Panc1 (cell line): ENCODE measurements around the gene EFNA2. TPM values are rescaled to one million over a fixed set of nuclear protein-coding genes. Genes with fewer than 3 reads are reported as not detected.

Experiments used
- ATAC-seq: fragments of 200-7000 bp; cut with Tn5 transposase; 2 replicates; pipeline ENCODE4 v1.9.1; 2020; ENCODE audit warnings: mild to moderate bottlenecking, moderate library complexity
- BruUV-seq: library from RNA; stranded (reverse); fragments of 400-500 nt; replicated peaks from 2 replicates; lab custom pipeline; 2021; lab: Mats Ljungman, UMichigan
- CTCF ChIA-PET: fragments of 300-600 bp; sonication (Branson Sonifier 250); formaldehyde crosslinking; loops from one replicate; lab custom pipeline; 2022; ENCODE audit warnings: antibody characterized with exemption; lab: Charles Lee
- POLR2A ChIA-PET: fragments of 300-600 bp; sonication (Branson Sonifier 250); formaldehyde crosslinking; loops from one replicate; lab custom pipeline; 2022; ENCODE audit warnings: antibody characterized with exemption; lab: Charles Lee
- DNase-seq: peaks from one replicate; pipeline ENCODE4 v3.0.0-alpha.2; 2010; ENCODE audit warnings: low read depth, low spot score
- H3K27ac ChIP-seq: 2 replicates; pipeline ENCODE4 v1.5.1; 2011; ENCODE audit warnings: mild to moderate bottlenecking, low read length, inconsistent platforms
- H3K27me3 ChIP-seq: fragments of 200-500 bp; sonication (Bioruptor generic); 2 replicates; pipeline ENCODE4 v1.6.0; 2014; ENCODE audit warnings: low read length, inconsistent platforms; ENCODE audit not compliant: control insufficient read depth, insufficient read depth
- H3K36me3 ChIP-seq: fragments of 200-500 bp; sonication (Bioruptor generic); 2 replicates; pipeline ENCODE4 v1.5.1; 2014; ENCODE audit warnings: inconsistent platforms, mild to moderate bottlenecking, low read length, moderate library complexity; ENCODE audit not compliant: control insufficient read depth, insufficient read depth
- H3K4me1 ChIP-seq: 2 replicates; pipeline ENCODE4 v1.5.1; 2011; ENCODE audit warnings: inconsistent platforms, mild to moderate bottlenecking, low read length, moderate library complexity; ENCODE audit not compliant: control insufficient read depth, insufficient read depth
- H3K4me3 ChIP-seq, 2 experiments: 2 replicates each; pipeline ENCODE4 v1.5.1; 2011 to 2012; ENCODE audit warnings: low read depth in 2 of 2, low read length in 2 of 2, mild to moderate bottlenecking in 2 of 2, inconsistent platforms in 1 of 2, moderate library complexity in 1 of 2
- H3K9me3 ChIP-seq: fragments of 200-500 bp; sonication (Bioruptor generic); 2 replicates; pipeline ENCODE4 v1.5.1; 2014; ENCODE audit warnings: low read depth, mild to moderate bottlenecking, inconsistent platforms, low read length, moderate library complexity; ENCODE audit not compliant: control insufficient read depth, insufficient read depth
- POLR2AphosphoS5 ChIP-seq: IDR thresholded peaks from 2 replicates; pipeline ENCODE4 v1.6.1; 2012; ENCODE audit warnings: mild to moderate bottlenecking, low read depth, low read length, moderate library complexity
- REST ChIP-seq, 2 experiments: IDR thresholded peaks; 2 replicates each; pipeline ENCODE4 v1.6.1; 2011 to 2012; ENCODE audit warnings: low read depth in 2 of 2, control low read depth in 1 of 2, low read length in 1 of 2, mild to moderate bottlenecking in 1 of 2, moderate library complexity in 1 of 2; ENCODE audit not compliant: insufficient read depth in 1 of 2
- SIN3A ChIP-seq: IDR thresholded peaks from 2 replicates; pipeline ENCODE4 v1.6.1; 2012; ENCODE audit warnings: low read depth, mild to moderate bottlenecking, low read length, moderate library complexity, borderline replicate concordance; ENCODE audit not compliant: insufficient read depth
- TCF7L2 ChIP-seq: IDR thresholded peaks from 2 replicates; pipeline ENCODE4 v1.6.1; 2011; ENCODE audit warnings: mild to moderate bottlenecking, low read depth, low read length, inconsistent platforms
- in situ Hi-C: cut with HindIII; loops from 2 replicates; pipeline ENCODE4 v1.10.0; 2016; ENCODE audit warnings: low sequenced_read_pairs, low pct_unique_long_range_greater_than_20kb
- intact Hi-C: fragments of 100-400 bp; cut with micrococcal nuclease; formaldehyde crosslinking; loops from one replicate; pipeline ENCODE4 v1.10.0; 2022; ENCODE audit not compliant: unreplicated experiment
- total RNA-seq: library from RNA; stranded (reverse); gene quantifications from one replicate; pipeline ENCODE4 v1.2.1, GENCODE V29; 2021; ENCODE audit not compliant: unreplicated experiment
- TF ChIP-seq, protein P1 (sequence below): fragments of 450-650 bp; IDR thresholded peaks from 2 replicates; pipeline ENCODE4 v1.5.1; 2017; ENCODE audit warnings: mild to moderate bottlenecking

The EFNA2 gene
- total RNA-seq, 1 experiment from 2014 or later, result 7.8 TPM

GRCh38 chr19:1238369-1239303 is 47.0 kb upstream of the EFNA2 start:
- POLR2A ChIA-PET, result no interaction called here
- no peaks in the 10 kb centered on the region; the same call in 1 of the 2 replicates for H3K36me3 ChIP-seq
- H3K9me3 ChIP-seq, result no peaks in the 10 kb centered on the region
- intact Hi-C loops, result no loop called here
- H3K27ac ChIP-seq, result peak overlapping the region; percentile 26; the same call in 1 of the 2 replicates
- DNase-seq (no peak), ATAC-seq (no peak)
- no TSS peak for BruUV-seq
- in situ Hi-C loops, result no loop called here
- peak overlapping the region; percentile 29 to 63; a peak in 3 of 4 replicates for H3K4me3 ChIP-seq
- H3K4me1 ChIP-seq, result peaks cover 22% of the 10 kb centered on the region
- CTCF ChIA-PET, result no interaction called here
- TF ChIP-seq TCF7L2 (no peak), SIN3A (no peak), REST (IDR thresholded peaks at IDR 0.05; ENCODE audit: insufficient read depth in 1 of 2, low read depth in 2 of 2, low read length in 1 of 2) (no peak), POLR2AphosphoS5 (no peak)
- TF ChIP-seq, protein P1, sequence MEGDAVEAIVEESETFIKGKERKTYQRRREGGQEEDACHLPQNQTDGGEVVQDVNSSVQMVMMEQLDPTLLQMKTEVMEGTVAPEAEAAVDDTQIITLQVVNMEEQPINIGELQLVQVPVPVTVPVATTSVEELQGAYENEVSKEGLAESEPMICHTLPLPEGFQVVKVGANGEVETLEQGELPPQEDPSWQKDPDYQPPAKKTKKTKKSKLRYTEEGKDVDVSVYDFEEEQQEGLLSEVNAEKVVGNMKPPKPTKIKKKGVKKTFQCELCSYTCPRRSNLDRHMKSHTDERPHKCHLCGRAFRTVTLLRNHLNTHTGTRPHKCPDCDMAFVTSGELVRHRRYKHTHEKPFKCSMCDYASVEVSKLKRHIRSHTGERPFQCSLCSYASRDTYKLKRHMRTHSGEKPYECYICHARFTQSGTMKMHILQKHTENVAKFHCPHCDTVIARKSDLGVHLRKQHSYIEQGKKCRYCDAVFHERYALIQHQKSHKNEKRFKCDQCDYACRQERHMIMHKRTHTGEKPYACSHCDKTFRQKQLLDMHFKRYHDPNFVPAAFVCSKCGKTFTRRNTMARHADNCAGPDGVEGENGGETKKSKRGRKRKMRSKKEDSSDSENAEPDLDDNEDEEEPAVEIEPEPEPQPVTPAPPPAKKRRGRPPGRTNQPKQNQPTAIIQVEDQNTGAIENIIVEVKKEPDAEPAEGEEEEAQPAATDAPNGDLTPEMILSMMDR, result no peak
- no peaks in the 10 kb centered on the region for H3K27me3 ChIP-seq

- POLR2A ChIA-PET, result no interaction called here
- in situ Hi-C loops, result no loop called here
- peak overlapping the region; percentile 27 to 48; a peak in 3 of 4 replicates for H3K4me3 ChIP-seq
Measured at GRCh38 chr19:1239420-1239795, 46.3 kb upstream of the EFNA2 start.

More at GRCh38 chr19:1239420-1239795, 46.3 kb upstream of the EFNA2 start:
- H3K27ac ChIP-seq, result 0 out of 2 replicates have a peak overlapping the region, but pooled peaks have one; percentile 65
- H3K4me1 ChIP-seq, result peaks cover 26% of the 10 kb centered on the region
- CTCF ChIA-PET, result no interaction called here
- no peaks in the 10 kb centered on the region; the same call in 1 of the 2 replicates for H3K36me3 ChIP-seq
- TF ChIP-seq SIN3A (no peak), TCF7L2 (no peak), POLR2AphosphoS5 (no peak), REST (IDR thresholded peaks at IDR 0.05; ENCODE audit: insufficient read depth in 1 of 2, low read depth in 2 of 2, low read length in 1 of 2) (no peak)
- TF ChIP-seq, protein P1, result no peak
- BruUV-seq, result no TSS peak
- no peak for DNase-seq
- no peaks in the 10 kb centered on the region for H3K27me3 ChIP-seq
- intact Hi-C loops, result no loop called here
- H3K9me3 ChIP-seq, result no peaks in the 10 kb centered on the region
- no peak for ATAC-seq
